ENCODE results near the gene ABHD17A.

Gene ABHD17A

DNA sequence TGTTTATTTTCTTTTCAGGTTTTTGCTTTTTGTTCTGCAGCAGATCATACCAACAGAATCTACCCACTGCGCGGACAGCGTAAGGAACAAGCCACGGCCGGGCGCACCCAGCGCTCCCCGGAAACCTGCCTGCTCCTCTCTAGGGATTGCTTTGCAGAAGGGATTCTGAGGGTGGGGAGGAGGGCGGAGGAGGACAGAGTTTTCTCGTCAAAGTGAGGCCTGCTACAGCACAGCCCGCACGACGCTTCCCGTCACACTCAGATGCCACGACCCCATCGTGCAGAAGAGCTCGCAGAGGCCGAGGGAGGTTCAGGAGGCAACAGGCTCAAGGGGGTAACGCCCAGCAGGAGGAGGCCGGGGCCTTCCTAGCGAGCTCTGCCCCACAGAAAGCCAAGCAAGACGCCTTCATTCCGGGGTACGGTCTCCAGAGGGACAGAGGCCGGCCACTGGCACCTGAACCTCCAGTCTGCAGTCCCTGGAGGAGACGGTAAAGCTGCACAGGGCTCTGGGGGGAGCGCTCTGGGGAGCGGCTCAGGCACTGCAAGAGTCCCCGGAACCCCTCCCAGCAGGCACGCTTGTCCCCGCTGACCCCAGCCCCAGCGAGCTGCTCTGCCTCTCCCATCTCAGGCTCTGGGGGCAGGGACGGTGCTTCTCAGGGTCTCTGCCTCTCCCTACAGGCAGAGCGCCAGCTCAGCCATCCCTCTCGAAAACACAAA, 43.9 kb downstream of the ABHD17A start:
- no peak for DNase-seq
- Histone ChIP-seq H3K27ac (ENCODE audit: insufficient read depth in 1 of 2, low read depth in 1 of 2, low read length in 2 of 2, poor library complexity in 1 of 2, severe bottlenecking in 2 of 2) (peak overlapping the region in 1 of 2 experiments; percentile 34), H3K27me3 (replicated peaks in 2 of 5; ENCODE audit: control insufficient read depth in 4 of 5, insufficient read depth in 5 of 5, low read length in 4 of 5) (no peaks in the 10 kb centered on the region), H3K9me3 (ENCODE audit: control extremely low read depth in 1 of 5, control insufficient read depth in 4 of 5, insufficient read depth in 2 of 5, low read depth in 1 of 5, low read length in 4 of 5) (no peaks in the 10 kb centered on the region), H3K36me3 (ENCODE audit: control insufficient read depth in 4 of 4, insufficient read depth in 4 of 4, low read length in 3 of 4) (peaks cover 0 to 46% (median 13%) of the 10 kb centered on the region in 4 experiments), H3K4me1 (ENCODE audit: control extremely low read depth in 1 of 4, control insufficient read depth in 4 of 4, insufficient read depth in 4 of 4, low read length in 3 of 4) (peaks cover 0 to 45% (median 32%) of the 10 kb centered on the region in 4 experiments), H3K4me3 (ENCODE audit: control insufficient read depth in 1 of 7, extremely low read depth in 1 of 7, insufficient read depth in 4 of 7, low read depth in 2 of 7, low read length in 6 of 7) (no peak overlapping the region)
- ChIA-PET POLR2A (no interaction called here), CTCF (interaction anchor here (0.8 to 7.7 kb wide), 4 partner anchors 8 to 23 kb away, joined by 3 to 80 read pairs (median 28); no protein-coding TSS in a partner anchor)
- 90% methylated on average over 35 of the region's 35 CpGs for WGBS (ENCODE audit: insufficient coverage)

DNA sequence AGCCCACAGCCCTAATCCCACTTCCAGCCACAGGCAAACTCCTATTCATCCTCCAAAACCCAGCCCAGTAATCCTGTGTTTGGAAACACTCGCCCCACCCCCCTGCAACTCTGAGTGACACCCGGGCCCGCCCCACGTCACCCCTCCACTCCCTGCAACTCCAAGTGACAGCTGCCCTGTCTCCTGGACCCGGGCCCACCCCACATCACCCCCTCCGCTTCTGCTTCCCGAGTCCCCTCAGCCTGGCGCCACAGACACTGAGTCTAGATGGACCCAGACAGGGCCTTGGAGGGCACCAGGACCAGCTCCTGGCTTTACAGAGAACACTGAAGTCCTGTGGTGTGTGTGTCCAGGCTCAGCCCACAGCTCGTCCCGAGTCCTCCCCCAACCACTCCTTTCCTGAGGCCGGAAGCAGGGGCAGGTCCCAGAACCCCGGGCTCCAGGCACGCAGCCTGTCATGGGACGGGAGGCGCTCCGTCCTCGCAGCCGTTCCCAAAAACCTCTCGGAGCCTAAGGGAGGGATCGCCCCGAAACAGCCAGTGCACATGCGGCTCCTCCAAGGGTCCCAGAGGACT, 44.7 kb downstream of the ABHD17A start:
- H3K4me3 ChIP-seq (ENCODE audit: control insufficient read depth in 1 of 7, extremely low read depth in 1 of 7, insufficient read depth in 4 of 7, low read depth in 2 of 7, low read length in 6 of 7), result no peak overlapping the region
- H3K4me1 ChIP-seq (ENCODE audit: control extremely low read depth in 1 of 4, control insufficient read depth in 4 of 4, insufficient read depth in 4 of 4, low read length in 3 of 4), result peaks cover 0 to 38% (median 26%) of the 10 kb centered on the region in 4 experiments
- CTCF ChIA-PET, result interaction anchor here (5.5 to 7.7 kb wide), 2 partner anchors 11 to 14 kb away, joined by 50 to 80 read pairs; no protein-coding TSS in a partner anchor

DNA sequence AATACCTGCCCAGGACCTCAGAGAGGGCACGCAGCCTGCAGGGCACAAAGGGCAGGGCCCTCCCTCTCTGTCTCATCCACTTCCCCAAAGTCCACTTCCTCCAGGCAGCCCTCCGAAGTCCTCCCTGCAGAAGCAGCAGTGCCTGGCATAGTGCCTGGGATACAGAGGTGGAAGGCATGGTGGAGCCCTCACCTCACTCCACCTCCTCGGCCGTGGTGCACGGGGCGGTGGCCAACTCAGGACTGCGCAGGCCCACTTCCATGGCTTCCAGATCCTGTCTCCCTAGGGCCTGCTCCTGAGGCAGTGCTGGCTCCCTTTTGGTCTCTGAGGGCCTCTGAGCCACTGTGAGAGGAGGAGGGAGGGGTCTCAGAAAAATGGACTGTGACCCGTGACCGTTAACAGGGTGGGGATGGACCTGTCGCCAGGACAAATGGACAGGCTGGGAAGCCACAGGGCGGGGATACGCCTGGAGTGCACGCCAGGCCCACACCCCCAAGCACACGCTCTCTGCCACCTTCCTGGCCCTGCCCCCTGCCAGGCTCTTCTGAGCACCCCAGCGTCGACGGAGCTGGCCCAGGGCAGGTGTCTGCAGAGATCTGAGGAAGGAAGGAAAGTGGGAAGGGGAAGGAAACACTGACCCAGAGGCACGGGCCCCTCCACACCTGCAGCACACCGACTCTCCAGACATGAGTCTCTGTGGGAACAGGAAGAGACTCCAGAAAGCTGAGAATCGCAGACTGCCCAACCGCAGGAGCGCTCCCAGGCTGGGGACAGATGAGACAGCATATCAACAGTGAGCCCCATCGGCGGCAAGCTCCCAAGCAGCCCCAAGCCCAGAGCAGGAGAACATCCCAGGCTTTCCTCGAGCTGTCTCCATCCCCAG, 45.4 kb downstream of the ABHD17A start:
- ChIA-PET POLR2A (no interaction called here), CTCF (interaction anchor here (0.9 to 7.7 kb wide), 3 partner anchors 11 to 31 kb away, joined by 3 to 80 read pairs (median 50); no protein-coding TSS in a partner anchor)
- peak overlapping the region in 1 of 2 experiments; percentile 38 for H3K27ac ChIP-seq (ENCODE audit: insufficient read depth in 1 of 2, low read depth in 1 of 2, low read length in 2 of 2, poor library complexity in 1 of 2, severe bottlenecking in 2 of 2)
- H3K27me3 ChIP-seq (replicated peaks in 2 of 5; ENCODE audit: control insufficient read depth in 4 of 5, insufficient read depth in 5 of 5, low read length in 4 of 5), result no peaks in the 10 kb centered on the region
- H3K9me3 ChIP-seq (ENCODE audit: control extremely low read depth in 1 of 5, control insufficient read depth in 4 of 5, insufficient read depth in 2 of 5, low read depth in 1 of 5, low read length in 4 of 5), result no peaks in the 10 kb centered on the region
- no peak overlapping the region for H3K4me3 ChIP-seq (ENCODE audit: control insufficient read depth in 1 of 7, extremely low read depth in 1 of 7, insufficient read depth in 4 of 7, low read depth in 2 of 7, low read length in 6 of 7)
- H3K36me3 ChIP-seq (ENCODE audit: control insufficient read depth in 4 of 4, insufficient read depth in 4 of 4, low read length in 3 of 4), result peaks cover 0 to 37% (median 7%) of the 10 kb centered on the region in 4 experiments
- DNase-seq, result no peak
- 76% methylated on average over 9 of the region's 25 CpGs for WGBS (ENCODE audit: insufficient coverage)
- peaks cover 0 to 34% (median 22%) of the 10 kb centered on the region in 4 experiments for H3K4me1 ChIP-seq (ENCODE audit: control extremely low read depth in 1 of 4, control insufficient read depth in 4 of 4, insufficient read depth in 4 of 4, low read length in 3 of 4)

More for the DNA sequence above, 44.7 kb downstream of the ABHD17A start:
- DNase-seq, result no peak
- Histone ChIP-seq H3K27me3 (replicated peaks in 2 of 5; ENCODE audit: control insufficient read depth in 4 of 5, insufficient read depth in 5 of 5, low read length in 4 of 5) (no peaks in the 10 kb centered on the region), H3K27ac (ENCODE audit: insufficient read depth in 1 of 2, low read depth in 1 of 2, low read length in 2 of 2, poor library complexity in 1 of 2, severe bottlenecking in 2 of 2) (peak overlapping the region in 1 of 2 experiments; percentile 38), H3K9me3 (ENCODE audit: control extremely low read depth in 1 of 5, control insufficient read depth in 4 of 5, insufficient read depth in 2 of 5, low read depth in 1 of 5, low read length in 4 of 5) (no peaks in the 10 kb centered on the region), H3K36me3 (ENCODE audit: control insufficient read depth in 4 of 4, insufficient read depth in 4 of 4, low read length in 3 of 4) (peaks cover 0 to 44% (median 11%) of the 10 kb centered on the region in 4 experiments)
- 80% methylated on average over 21 of the region's 22 CpGs for WGBS (ENCODE audit: insufficient coverage)
- POLR2A ChIA-PET, result no interaction called here

DNA sequence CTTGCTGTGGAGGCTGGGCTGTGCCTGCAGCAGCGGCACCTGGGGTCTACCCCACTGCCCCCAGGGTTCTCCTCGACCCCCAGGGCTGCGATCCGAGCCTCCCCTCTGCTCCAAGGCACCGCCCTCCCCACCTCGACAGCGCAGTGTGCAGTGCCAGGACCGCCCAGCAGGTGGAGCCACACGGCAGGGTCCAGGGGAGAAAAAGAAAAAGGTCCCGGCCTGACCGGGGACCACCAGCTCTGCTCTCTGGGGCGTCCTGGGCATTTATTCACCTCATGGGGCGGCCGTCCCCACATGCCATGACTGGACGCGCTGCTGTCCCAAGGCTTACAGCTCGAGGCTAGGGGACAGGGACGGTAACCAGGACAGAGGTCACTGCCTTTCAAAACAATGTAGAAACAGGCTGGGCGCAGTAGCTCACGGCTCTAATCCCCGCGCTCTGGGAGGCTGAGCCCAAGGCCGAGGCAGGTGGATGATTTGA, 47.6 kb downstream of the ABHD17A start:
- POLR2A ChIA-PET, result no interaction called here

DNA sequence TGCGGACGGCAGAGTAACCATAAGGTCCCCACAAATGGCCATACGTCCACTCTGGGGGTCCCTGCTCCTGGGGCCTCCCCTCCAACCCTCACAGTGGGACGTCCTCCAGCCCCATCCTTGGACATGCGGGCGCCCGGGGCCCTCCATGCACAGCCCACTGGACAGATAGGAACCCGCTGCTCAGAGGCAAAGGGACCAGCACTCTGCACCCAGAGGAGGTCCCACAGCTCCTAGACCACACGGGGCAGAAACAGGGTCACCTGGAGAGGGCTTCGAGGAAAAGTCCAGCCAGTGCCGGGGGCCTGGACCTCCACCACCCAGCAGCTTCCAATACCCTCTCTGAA, 48.1 kb downstream of the ABHD17A start:
- 84% methylated on average over 11 of the region's 11 CpGs for WGBS (ENCODE audit: insufficient coverage)
- no peaks in the 10 kb centered on the region for H3K9me3 ChIP-seq (ENCODE audit: control extremely low read depth in 1 of 5, control insufficient read depth in 4 of 5, insufficient read depth in 2 of 5, low read depth in 1 of 5, low read length in 4 of 5)
- no peaks in the 10 kb centered on the region for H3K27me3 ChIP-seq (replicated peaks in 2 of 5; ENCODE audit: control insufficient read depth in 4 of 5, insufficient read depth in 5 of 5, low read length in 4 of 5)
- peak overlapping the region in 1 of 2 experiments; percentile 64 for H3K27ac ChIP-seq (ENCODE audit: insufficient read depth in 1 of 2, low read depth in 1 of 2, low read length in 2 of 2, poor library complexity in 1 of 2, severe bottlenecking in 2 of 2)
- H3K36me3 ChIP-seq (ENCODE audit: control insufficient read depth in 4 of 4, insufficient read depth in 4 of 4, low read length in 3 of 4), result peaks cover 0 to 38% (median 6%) of the 10 kb centered on the region in 4 experiments
- DNase-seq, result no peak
- CTCF ChIA-PET, result interaction anchor here (0.9 to 7.7 kb wide), 8 partner anchors 9 to 291 kb away, joined by 3 to 80 read pairs (median 6); no protein-coding TSS in a partner anchor
- peaks cover 0 to 26% (median 17%) of the 10 kb centered on the region in 4 experiments for H3K4me1 ChIP-seq (ENCODE audit: control extremely low read depth in 1 of 4, control insufficient read depth in 4 of 4, insufficient read depth in 4 of 4, low read length in 3 of 4)
- H3K4me3 ChIP-seq (ENCODE audit: control insufficient read depth in 1 of 7, extremely low read depth in 1 of 7, insufficient read depth in 4 of 7, low read depth in 2 of 7, low read length in 6 of 7), result no peak overlapping the region
- POLR2A ChIA-PET, result interaction anchor here (2.2 kb wide), 1 partner anchor 12 kb away, joined by 5 read pairs; the partner anchor contains the start of gene REXO1

More for the DNA sequence above, 47.6 kb downstream of the ABHD17A start:
- peak; percentile 33 to 63 (median 55) for DNase-seq
- Histone ChIP-seq H3K27me3 (replicated peaks in 2 of 5; ENCODE audit: control insufficient read depth in 4 of 5, insufficient read depth in 5 of 5, low read length in 4 of 5) (no peaks in the 10 kb centered on the region), H3K36me3 (ENCODE audit: control insufficient read depth in 4 of 4, insufficient read depth in 4 of 4, low read length in 3 of 4) (peaks cover 0 to 35% (median 6%) of the 10 kb centered on the region in 4 experiments), H3K4me1 (ENCODE audit: control extremely low read depth in 1 of 4, control insufficient read depth in 4 of 4, insufficient read depth in 4 of 4, low read length in 3 of 4) (peaks cover 0 to 27% (median 19%) of the 10 kb centered on the region in 4 experiments), H3K4me3 (ENCODE audit: control insufficient read depth in 1 of 7, extremely low read depth in 1 of 7, insufficient read depth in 4 of 7, low read depth in 2 of 7, low read length in 6 of 7) (no peak overlapping the region), H3K9me3 (ENCODE audit: control extremely low read depth in 1 of 5, control insufficient read depth in 4 of 5, insufficient read depth in 2 of 5, low read depth in 1 of 5, low read length in 4 of 5) (no peaks in the 10 kb centered on the region), H3K27ac (ENCODE audit: insufficient read depth in 1 of 2, low read depth in 1 of 2, low read length in 2 of 2, poor library complexity in 1 of 2, severe bottlenecking in 2 of 2) (peak overlapping the region in 1 of 2 experiments; percentile 64)
- 61% methylated on average over 20 of the region's 23 CpGs for WGBS (ENCODE audit: insufficient coverage)
- CTCF ChIA-PET, result interaction anchor here (0.7 to 7.7 kb wide), 11 partner anchors 9 to 292 kb away, joined by 3 to 80 read pairs (median 4); no protein-coding TSS in a partner anchor

DNA sequence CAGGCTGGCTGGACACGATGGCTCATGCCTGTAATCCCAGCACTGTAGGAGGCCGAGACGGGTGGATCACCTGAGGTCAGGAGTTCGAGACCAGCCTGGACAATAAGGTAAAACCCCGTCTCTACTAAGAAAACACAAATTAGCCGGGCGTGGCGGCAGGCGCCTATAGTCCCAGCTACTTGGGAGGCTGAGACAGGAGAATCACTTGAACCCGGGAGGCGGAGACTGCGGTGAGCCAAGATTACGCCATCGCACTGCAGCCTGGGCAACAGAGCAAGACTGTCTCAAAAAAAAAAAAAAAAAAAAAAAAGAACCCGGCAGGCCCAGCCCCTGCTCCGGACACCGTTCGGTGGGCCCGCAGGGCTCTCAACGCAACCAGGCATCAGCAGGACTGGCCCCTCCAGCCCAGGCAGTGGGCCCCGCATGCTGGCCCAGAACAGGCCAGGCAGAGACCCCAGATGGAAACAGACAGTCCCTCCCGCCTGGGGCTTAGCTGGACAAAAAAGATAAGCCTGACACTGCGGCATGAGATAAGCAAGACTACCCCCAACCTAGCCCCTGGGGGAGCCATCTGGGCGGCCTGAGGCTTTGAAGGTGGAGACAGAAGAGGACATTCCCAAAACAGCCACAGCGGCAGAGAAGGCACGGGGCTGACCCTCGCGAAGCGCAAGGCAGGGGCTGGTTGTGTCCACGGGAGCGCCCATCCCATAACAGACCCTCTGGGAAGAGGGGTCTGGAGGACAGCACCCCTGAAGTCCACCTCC, 48.7 kb downstream of the ABHD17A start:
- H3K36me3 ChIP-seq (ENCODE audit: control insufficient read depth in 4 of 4, insufficient read depth in 4 of 4, low read length in 3 of 4), result peaks cover 0 to 42% (median 6%) of the 10 kb centered on the region in 4 experiments
- DNase-seq, result no peak
- no peaks in the 10 kb centered on the region for H3K27me3 ChIP-seq (replicated peaks in 2 of 5; ENCODE audit: control insufficient read depth in 4 of 5, insufficient read depth in 5 of 5, low read length in 4 of 5)
- H3K27ac ChIP-seq (ENCODE audit: insufficient read depth in 1 of 2, low read depth in 1 of 2, low read length in 2 of 2, poor library complexity in 1 of 2, severe bottlenecking in 2 of 2), result peak overlapping the region in 1 of 2 experiments; percentile 64
- no peak overlapping the region for H3K4me3 ChIP-seq (ENCODE audit: control insufficient read depth in 1 of 7, extremely low read depth in 1 of 7, insufficient read depth in 4 of 7, low read depth in 2 of 7, low read length in 6 of 7)
- CTCF ChIA-PET, result interaction anchor here (0.6 to 7.7 kb wide), 6 partner anchors 10 to 94 kb away, joined by 3 to 80 read pairs (median 14); no protein-coding TSS in a partner anchor
- H3K4me1 ChIP-seq (ENCODE audit: control extremely low read depth in 1 of 4, control insufficient read depth in 4 of 4, insufficient read depth in 4 of 4, low read length in 3 of 4), result peaks cover 0 to 25% (median 16%) of the 10 kb centered on the region in 4 experiments
- 94% methylated on average over 24 of the region's 31 CpGs for WGBS (ENCODE audit: insufficient coverage)
- POLR2A ChIA-PET, result interaction anchor here (2.2 kb wide), 1 partner anchor 12 kb away, joined by 5 read pairs; the partner anchor contains the start of gene REXO1
- H3K9me3 ChIP-seq (ENCODE audit: control extremely low read depth in 1 of 5, control insufficient read depth in 4 of 5, insufficient read depth in 2 of 5, low read depth in 1 of 5, low read length in 4 of 5), result no peaks in the 10 kb centered on the region
